ENCODE results near the gene GRHL3.

GRCh38 chr1:24382165-24382577 is 63.0 kb downstream of the GRHL3 start:
- TF ChIP-seq TARDBP (IDR thresholded peaks at IDR 0.05) (no peak), SP1 (IDR thresholded peaks at IDR 0.05) (no peak), ELF4 (IDR thresholded peaks at IDR 0.05) (no peak)
